ENCODE data around the gene ARPP21.
"Not testable (repeated sequence)": the region's sequence is repeated elsewhere in the genome, so short reads cannot be mapped to it uniquely, and the experiment has no call there.

ARPP21 gene

DNA sequence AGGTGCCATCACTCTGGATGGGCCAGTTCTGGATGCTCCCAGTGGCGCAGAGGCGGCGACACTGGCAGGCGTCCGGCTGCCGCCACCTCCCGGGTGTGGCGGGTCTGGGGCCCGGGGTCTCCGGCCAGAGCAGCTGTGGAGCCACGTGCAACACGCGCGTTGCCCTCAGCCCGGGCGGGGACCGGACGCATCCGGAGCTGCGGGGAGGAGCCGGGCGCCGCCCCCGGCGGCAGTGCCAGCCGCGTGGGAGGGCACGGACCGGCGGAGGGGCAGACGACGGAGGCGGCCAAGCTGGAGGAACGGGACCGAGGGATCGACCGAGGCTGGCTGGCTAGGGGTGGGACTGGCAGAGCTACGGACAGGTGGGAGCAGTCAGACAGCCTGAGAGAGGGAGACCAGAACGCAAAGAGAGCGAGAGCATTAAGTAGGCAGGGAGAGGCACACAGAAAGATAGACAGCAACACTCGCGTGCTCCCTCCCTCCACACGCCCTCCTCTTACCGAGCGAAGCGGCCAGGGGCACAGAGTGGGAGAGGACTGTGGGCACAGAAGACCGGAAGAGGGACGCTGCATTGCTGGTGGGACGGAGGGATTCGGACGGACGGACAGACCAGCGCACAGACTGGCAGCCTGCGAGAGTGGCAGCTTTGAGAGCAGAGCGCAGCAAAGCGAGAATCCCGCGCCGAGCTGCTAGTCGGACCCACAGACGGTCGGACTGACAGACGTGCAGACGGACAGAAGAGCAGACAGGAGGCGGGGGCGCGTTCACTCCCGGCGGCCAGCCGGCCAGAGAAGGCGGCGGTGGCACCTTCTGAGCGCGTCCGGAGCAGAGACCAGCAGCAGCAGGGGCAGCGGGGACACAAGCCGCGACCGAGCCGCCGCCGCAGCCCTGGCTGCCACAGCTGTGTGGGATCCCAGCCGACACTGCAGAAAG lies at the start of gene ARPP21:
Gene ARPP21, plus strand, starts transcription at position 272 of the 933 bp plus-strand sequence. CDS start 42,227 bp downstream, outside the sequence.
- no peak for DNase-seq (ENCODE audit: low read depth)

DNA sequence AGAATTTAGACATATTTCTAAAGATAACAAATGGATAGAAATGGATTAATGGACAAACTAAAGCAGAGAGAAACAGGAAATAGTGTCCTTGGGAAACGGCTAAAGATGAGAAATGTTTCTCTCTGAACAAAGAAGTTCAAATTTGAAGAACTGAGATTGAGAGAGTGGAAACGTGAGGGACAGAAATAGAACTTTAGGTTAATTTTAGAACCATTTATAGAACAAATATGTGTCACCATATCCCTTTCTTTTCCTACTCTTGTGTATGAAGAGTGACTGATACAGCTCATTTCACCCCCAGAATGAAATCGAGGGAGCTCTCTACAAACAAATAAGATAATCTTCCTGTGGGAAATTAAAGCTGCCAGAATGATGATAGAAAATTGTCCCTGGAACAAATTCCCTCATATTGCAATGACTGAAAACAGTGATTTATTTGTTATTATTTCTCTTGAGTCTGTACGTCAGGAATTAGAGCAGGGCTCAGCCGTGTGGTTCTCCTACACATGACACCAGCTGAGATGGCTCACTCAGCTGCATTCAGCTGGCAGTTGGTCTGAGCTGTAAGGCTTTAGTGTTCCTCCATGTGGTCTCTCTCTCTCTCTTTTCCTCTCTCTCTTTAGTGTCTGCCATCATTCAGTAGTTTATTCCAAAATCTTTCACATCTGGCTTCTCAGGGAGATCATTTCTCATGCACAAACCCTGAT lies 46.6 kb upstream of the ARPP21 start:
- DNase-seq (ENCODE audit: low read depth), result no peak

DNA sequence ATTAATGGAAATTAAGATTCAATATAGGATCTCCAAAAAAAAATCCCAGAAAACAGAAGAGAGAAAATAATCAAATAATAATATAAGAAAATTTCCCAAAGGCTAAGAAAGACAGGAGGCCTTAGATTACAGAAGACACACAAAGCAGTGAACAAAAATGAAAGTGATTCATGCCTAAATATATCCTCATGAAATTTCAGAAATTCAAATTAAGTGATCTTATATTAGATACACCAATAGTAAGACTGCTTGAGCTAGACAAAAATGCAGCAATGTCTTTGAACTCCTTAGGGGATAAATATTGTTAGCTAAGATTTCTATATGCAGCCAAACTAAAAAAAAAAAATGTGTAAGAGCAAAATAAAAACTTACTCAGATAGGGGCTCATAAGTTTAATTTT lies 44.6 kb upstream of the ARPP21 start:
- no peak for DNase-seq (ENCODE audit: low read depth)

DNA sequence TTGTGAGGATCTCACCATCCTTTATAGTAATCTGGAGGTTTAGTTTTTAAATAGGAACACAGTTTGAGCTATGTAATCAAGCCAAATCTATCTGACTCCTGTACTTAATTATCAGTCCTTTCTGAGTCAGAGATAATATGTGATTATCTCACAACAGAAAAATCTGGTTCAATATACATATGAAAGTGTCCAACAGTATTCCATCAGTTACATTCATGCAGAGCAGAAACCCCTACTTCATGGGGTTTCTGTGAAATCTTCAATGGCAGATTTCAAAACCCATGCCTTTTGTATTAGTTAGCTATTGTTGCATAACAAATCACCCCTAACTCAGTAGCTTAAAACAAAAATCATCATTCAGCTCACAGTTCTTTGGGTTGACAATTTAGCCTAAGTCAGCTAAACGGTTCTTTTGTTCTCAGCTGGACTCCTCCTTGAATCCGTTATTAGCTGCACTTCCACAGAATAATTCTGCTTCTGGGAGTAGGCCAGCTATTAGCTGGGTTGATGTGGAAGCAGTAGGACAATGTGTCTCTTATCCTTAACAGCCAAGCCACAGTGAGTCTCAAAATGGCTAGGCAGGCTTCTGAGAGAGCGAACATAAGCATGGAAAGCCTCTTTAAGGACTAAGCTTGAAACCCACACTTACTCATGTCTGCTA lies 42.9 kb upstream of the ARPP21 start:
- no peak for DNase-seq (ENCODE audit: low read depth)

DNA sequence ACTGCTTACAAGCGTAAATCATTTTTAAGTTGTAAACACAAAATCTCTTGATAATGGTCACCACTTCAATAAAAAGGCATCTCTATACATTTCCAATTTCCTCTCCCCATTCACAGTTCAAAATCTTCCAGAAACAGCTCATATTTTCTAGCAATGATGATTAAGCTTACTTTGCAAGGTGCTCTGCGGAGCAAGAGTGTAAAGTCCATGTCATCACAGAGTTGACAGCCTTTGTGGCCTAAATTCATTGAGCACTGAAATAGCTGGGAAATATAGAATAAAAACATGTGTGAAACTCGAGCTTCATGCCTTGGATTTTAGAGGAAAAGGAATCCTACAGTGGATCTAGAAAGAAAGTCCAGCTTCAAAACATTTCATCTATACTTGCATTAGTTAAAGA lies 41.8 kb upstream of the ARPP21 start:
- DNase-seq (ENCODE audit: low read depth), result no peak

DNA sequence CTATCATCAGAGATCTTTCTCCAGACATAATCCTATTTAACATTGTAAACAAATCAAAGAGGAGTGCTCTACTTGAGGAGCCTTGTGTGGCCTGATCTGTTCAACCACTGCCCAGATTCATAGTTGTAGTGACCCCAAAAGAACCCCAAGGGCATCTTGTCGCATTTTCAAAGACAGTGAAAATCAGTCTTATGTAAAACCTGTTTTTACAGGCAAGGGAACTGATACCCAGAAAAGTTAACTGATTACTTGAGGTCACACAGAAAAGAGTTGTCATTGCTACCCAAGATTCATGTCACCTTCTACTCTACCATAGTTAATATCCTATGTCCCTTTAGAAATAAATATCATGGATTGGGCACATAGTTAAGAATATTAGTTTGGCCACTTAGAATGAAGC lies 40.5 kb upstream of the ARPP21 start:
- no peak for DNase-seq (ENCODE audit: low read depth)

DNA sequence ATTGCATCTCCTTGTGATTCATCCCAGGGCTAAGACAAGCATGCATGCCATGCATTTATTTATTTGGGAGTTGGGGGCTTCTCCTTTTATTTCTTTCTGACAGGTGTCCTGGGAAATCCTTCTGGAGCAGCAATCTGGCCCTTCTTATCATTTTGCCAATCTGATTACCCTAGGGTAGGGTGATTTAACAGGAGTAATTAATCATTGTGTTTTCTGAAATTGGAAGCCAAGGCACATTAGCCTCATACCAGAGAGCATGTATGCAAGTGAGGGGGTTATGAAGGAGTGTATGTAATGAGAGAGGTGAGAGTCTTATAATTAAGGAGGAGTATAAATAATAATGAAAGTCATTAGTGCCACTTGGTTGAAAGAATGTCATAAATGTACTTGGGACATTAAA lies 37.4 kb upstream of the ARPP21 start:
- DNase-seq (ENCODE audit: low read depth), result no peak

DNA sequence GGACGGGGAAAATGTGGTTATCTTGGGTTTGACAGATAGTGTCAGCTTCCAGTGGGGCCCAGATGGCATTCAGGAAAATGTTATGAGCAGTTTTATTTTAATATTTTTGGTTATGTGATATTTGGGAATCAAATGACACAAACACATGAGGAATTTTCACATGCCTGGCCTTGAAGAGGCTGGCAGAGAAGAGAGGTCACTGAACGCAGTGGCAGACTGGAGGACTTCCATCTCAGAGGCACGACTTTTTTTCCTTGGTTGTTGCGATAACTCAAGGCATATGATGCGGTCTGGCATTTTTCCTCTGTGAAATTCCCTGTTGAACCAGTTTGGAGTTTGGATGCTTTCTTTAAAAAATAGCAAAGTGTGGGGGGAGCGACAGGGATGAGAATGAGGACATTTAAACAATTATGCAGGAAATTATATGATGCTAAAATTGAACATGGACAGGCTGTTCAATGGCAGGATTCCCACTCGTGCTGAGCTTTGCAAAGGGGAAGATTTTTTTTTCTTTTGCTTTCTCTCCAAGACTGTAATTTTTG lies 36.9 kb upstream of the ARPP21 start:
- DNase-seq (ENCODE audit: low read depth), result no peak

DNA sequence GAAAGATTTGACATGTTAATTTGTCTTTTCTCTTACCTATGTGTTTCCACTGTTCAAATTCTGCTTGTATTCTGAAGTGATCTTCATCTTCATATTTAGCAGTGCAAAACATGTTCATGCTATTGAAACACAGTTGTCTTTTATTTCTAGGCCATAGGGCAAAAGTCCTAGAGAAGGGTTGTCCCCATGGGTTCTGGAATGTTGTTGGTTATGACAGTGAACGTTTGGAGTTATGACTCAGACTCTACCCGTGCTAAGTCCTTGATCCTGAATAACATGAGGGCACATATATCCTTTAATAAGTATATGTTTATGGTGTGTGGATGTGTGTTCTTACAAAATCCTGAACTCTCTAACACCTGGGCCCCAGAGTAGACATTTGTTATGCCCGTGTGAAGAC lies 23.0 kb upstream of the ARPP21 start:
- DNase-seq (ENCODE audit: low read depth), result no peak

DNA sequence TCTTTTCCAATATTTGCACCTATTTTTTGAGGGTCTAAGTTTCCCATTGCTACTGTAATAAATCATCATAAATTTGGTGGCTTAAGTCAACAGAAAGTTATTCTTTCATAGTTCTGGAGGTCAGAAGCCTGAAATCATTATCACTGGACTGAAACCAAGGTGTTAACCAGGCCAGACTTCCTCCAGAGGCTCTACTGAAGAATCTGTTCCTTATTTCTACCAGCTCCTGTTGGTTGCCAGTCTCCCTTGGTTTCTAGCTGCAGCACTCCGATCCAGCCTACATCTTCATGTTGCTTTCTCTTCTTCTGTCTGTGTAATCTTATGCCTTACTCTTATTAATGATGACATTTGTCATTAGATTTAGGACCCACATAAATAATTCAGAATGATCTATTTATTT lies 22.0 kb upstream of the ARPP21 start:
- DNase-seq (ENCODE audit: low read depth), result no peak

DNA sequence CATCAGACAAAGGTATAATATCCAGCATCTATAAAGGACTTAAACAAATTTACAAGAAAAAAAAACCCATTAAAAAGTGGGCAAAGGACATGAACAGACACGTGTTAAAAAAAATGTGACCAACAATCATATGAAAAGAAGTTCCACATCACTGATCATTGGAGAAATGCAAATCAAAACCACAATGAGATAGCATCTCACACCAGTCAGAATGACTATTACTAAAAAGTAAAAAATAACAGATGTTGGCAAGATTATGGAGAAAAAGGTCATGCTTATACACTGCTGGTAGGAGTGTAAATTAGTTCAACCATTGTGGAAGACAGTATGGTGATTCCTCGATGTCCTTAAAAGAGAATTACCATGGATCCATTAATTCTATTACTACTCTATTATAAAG lies 19.1 kb upstream of the ARPP21 start:
- not testable (repeated sequence) for DNase-seq (ENCODE audit: low read depth)

DNA sequence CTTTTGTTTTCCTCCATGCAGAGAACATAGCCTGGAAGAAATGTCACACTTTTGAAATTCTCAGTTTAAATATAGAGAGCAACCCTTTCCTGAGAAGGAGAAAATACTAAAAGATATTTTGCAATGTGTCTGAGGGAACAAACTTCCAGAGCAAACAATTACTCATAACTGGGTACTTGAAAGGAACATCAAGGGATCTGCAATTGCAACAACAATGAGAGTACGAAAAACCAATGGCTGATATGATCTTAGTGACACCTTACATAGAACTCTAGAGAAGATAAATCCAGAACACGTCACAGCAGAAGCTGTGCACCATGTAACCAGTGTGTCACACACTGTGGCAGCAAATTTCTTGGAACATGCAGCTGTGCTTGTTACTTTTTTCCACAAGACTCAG lies 14.6 kb upstream of the ARPP21 start:
- no peak for DNase-seq (ENCODE audit: low read depth)

DNA sequence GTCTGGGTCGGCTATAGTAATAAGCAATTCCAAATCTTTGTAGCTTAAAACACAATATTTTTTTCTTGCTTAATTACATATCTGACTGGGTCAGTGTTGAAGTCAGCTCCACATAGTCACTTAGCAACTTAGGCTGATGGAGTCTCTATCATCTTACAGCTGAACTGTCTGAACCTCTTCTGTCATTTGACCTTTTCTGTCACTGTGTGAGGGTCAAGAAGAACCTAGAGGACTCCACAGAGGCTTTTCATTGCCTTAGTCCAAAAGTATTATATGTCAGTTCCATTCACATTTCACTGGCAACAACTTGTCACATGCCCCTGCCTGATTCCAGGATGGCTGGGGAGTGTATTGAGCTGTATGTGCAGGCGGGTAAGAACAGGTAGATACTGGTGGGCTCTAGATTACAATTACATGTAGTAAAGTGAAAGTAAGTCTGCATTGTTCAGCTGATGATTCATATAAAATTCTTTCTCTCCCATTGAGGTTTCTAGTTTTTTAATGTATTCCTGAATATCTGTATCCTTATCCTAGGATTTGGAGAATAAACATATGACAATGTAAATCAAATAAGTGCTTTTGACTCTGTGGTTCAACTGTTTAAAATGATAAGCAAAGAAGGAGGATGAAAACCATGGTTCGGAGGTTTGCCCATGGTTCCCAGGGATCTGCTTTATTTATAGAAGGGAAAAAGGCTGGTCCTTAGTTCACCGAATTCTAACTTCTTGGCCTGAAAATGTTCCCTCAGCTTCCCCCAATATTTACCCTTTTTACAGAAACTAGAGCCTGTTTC lies 5.8 kb upstream of the ARPP21 start:
- DNase-seq (ENCODE audit: low read depth), result no peak

DNA sequence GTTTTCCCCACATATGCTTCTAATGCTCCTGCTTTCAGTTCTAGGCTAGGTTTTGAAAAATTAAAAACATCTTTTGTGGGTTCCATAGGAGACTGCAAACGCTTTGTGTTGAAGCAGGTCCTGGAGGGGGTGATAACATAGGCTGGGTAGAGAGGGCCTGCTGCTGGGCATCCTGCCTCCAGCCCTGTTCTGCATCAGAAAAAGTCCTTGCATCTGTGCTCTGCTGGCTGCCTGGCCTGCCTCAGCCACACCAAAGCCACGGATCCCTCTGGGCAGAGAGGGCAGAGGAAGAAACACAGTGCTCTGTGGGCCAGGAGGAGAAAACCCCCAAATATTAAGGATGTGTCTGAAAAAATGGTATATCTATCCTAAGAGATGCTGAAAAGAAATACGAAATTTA lies 3.9 kb upstream of the ARPP21 start:
- DNase-seq (ENCODE audit: low read depth), result no peak

DNA sequence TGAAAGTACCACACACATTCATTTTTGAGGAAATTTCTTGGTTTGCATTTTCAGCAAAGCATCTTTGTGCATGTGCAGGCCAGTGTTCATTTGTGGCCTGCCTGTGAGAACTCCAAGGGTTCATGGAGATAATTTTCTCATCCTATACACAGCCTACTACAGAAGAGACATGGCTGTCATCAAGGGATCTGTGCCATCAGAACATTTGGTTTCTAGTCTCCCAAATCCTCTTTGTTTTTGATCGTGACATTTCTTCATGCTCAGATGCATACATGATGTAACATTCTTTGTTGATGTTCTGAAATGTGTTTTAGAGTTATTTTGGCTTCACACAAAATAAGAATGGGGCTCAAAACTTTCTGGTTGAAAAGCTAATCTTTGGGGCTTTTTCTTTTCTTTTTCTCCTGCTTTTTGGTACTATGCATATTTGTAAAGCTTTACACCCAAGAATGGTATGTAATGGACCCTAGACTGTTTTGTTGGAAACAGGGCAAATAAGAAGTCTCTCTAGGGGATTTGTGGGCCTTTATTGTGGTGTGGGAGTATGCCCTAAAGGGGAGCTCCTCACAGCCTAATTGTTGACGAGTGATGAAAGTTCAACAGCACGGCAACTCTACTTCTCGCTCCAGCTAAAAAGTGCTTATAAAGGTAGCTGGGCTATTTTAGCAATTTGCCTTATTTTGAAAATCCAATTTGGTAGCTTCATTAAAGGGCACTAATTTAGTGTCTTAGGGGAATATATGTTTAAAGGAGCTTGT lies 3.2 kb upstream of the ARPP21 start:
- no peak for DNase-seq (ENCODE audit: low read depth)

DNA sequence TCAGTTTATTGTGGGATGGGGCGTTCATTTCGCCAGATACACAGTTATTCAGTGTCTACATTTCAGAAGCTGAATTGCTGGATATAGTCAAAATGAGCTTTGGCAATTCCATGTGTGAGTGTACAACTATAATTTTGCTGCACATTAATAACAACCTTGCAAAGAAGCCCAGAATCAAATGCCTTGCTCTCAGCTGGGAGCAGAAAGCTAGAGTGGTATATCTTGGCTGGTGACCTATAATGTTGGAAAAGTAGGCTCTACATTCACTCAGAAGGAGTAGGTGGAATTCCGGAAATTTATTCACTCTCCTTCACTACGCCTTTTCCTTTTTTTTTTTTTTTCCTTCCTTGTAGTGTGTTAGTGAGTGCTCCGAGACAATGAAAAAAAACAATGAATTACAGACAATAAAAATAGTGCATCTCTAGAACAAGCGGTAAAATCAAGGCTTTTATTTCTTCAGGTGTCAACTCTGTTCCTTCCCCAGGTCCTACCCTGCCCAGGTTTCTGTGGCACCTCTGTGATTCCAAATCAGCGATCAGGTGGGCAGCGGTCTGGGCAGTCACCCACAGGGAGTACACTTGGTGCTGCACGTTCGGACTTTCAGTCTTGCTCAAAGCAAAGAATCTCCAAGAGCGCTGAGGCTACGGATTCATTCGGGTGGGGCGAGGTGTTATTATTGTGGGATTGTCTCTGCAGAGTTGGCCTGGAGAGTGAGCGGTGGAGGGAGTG lies 910 bp upstream of the ARPP21 start:
- DNase-seq (ENCODE audit: low read depth), result no peak

DNA sequence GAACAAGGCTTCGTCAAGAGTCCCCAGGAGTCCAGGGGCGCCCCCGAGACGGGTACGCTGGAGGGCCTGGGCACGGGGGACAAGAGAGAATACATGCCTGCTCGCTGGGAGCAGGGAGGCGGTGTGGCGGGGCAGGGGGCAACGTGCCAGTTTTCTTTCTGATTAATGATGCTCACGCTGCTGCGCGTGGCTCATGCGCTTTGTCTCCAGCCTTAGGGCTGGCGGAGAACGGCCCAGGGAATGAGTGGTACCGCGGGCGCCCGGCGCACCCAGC lies 408 bp upstream of the ARPP21 start:
- no peak for DNase-seq (ENCODE audit: low read depth)

DNA sequence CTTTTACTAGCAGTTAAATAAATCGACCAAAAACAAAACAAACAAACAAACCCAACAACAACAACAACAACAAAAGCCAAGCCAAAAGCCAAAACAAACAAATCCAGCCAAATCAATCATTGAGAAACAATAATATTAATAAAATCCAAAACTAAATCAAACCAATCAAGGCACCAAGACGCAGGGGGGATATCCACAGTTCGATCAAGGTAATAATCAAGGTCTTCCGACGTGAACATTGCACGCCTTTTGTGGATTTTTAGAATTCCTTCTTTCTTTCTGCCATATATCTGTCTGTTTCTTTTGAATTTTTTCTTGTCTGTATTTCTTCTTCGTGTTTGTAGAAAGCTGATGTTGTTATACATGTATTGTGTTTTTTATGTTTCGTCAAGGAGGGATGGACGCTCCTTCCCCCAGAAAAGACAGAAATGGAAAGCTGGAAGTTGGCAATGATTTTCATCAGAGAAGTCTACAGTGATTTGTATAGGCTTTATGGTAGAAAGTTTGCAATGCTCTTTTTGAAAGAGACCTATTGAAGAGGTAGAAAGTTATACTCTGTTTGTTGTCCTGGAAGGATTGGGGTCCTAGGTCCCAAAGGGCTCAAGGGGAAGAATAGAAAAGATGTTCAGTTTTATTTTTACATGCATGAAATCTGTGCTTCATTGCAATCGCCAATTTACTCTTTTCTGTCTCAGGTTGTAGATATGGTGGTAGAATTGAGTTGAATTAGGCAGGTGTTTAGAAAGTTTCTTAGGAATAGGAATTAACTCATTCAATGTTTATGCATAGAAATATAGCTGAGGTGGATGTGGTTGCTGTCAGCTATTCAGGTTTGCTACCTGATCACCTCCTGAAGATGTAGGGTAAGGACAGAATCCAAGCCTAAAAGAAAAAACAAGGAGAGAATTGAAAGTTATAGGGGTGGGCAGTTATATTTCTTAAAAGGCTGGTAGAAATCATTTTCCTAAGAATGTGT lies 1.2 kb downstream of the ARPP21 start:
- no peak for DNase-seq (ENCODE audit: low read depth)

DNA sequence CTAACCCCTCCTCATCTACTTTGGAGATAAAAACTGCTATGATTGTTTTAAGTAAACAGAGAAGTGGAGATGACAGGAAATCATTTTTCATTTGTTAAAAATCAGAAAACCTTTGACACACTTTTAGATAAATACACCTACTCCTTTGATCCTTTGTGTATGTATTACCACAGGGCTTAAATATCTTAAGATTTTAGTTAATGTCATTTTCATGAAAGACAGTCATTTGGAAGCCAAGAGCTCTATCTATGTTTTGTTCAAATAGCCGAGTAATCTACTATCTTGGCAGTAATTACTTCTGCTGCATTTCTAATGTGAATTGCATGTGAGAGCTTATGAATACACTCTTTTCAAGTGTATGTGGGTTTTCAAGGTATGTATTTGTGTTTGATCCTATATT lies 2.0 kb downstream of the ARPP21 start:
- no peak for DNase-seq (ENCODE audit: low read depth)

Measured in HS-5 (cell line).